NCI-H345 (cell line): ENCODE results near the gene SNHG17.
"Not testable (repeated sequence)": the region's sequence is repeated elsewhere in the genome, so short reads cannot be mapped to it uniquely, and the experiment has no call there.

ENCODE experiments used
- DNase-seq: peaks from one replicate; lab custom pipeline; 2025; lab: John Stamatoyannopoulos, UW

SNHG17 gene

GRCh38 chr20:38420388-38421085 is 14.6 kb downstream of the SNHG17 start:
- no peak for DNase-seq

GRCh38 chr20:38418509-38419204 is 16.5 kb downstream of the SNHG17 start:
- no peak for DNase-seq

- no peak for DNase-seq
Measured at GRCh38 chr20:38414769-38415450, 20.2 kb downstream of the SNHG17 start.

- no peak for DNase-seq
Measured at GRCh38 chr20:38412877-38413577, 22.1 kb downstream of the SNHG17 start.

- not testable (repeated sequence) for DNase-seq
Measured at GRCh38 chr20:38407822-38408221, 27.3 kb downstream of the SNHG17 start.

GRCh38 chr20:38407321-38407720 is 27.8 kb downstream of the SNHG17 start:
- no peak for DNase-seq

- DNase-seq, result no peak
Measured at GRCh38 chr20:38406476-38406875, 28.7 kb downstream of the SNHG17 start.

- no peak for DNase-seq
Measured at GRCh38 chr20:38405132-38405531, 30.0 kb downstream of the SNHG17 start.

GRCh38 chr20:38404016-38404415 is 31.1 kb downstream of the SNHG17 start:
- no peak for DNase-seq

- DNase-seq, result no peak
Measured at GRCh38 chr20:38402816-38403215, 32.3 kb downstream of the SNHG17 start.

- DNase-seq, result no peak
Measured at GRCh38 chr20:38402089-38402488, 33.0 kb downstream of the SNHG17 start.

- DNase-seq, result not testable (repeated sequence)
Measured at GRCh38 chr20:38395751-38396395, 39.3 kb downstream of the SNHG17 start.

- no peak for DNase-seq
Measured at GRCh38 chr20:38395165-38395564, 40.0 kb downstream of the SNHG17 start.

- no peak for DNase-seq
Measured at GRCh38 chr20:38393259-38393658, 41.9 kb downstream of the SNHG17 start.

GRCh38 chr20:38392356-38392755 is 42.8 kb downstream of the SNHG17 start:
- no peak for DNase-seq

GRCh38 chr20:38387953-38388352 is 47.2 kb downstream of the SNHG17 start:
- DNase-seq, result no peak

- DNase-seq, result no peak
Measured at GRCh38 chr20:38386851-38387250, 48.3 kb downstream of the SNHG17 start.

- no peak for DNase-seq
Measured at GRCh38 chr20:38386004-38386403, 49.1 kb downstream of the SNHG17 start.

GRCh38 chr20:38383147-38383546 is 52.0 kb downstream of the SNHG17 start:
- no peak for DNase-seq

GRCh38 chr20:38377838-38378237 is 57.3 kb downstream of the SNHG17 start:
- not testable (repeated sequence) for DNase-seq

GRCh38 chr20:38377039-38377685 is 58.0 kb downstream of the SNHG17 start:
- no peak for DNase-seq
